SU-DHL-6 (cell line): ENCODE data around the gene DUS1L.
A peak's percentile ranks its signal among the peaks of the same experiment; 100 is the strongest.

ENCODE experiments used
- H2AFZ ChIP-seq: fragments of 200-600 bp; sonication (generic); 2 replicates; pipeline ENCODE4 v1.6.1; 2014; ENCODE audit warnings: low read depth, mild to moderate bottlenecking, moderate library complexity, mixed read lengths, antibody characterized with exemption, low read length; ENCODE audit not compliant: severe bottlenecking
- H3F3A ChIP-seq: fragments of 200-600 bp; shearing (Covaris generic); 2 replicates; pipeline ENCODE4 v1.6.0; 2016; ENCODE audit warnings: antibody characterized with exemption, mild to moderate bottlenecking; ENCODE audit not compliant: insufficient read depth
- H3K27ac ChIP-seq: fragments of 200-600 bp; sonication (generic); 2 replicates; pipeline ENCODE4 v1.5.1; 2016; ENCODE audit warnings: low read depth, mild to moderate bottlenecking, low read length, moderate library complexity, mixed read lengths
- H3K27me3 ChIP-seq: fragments of 200-600 bp; sonication (generic), shearing (Covaris generic); 2 replicates; pipeline ENCODE4 v1.6.0; 2014; ENCODE audit warnings: mild to moderate bottlenecking, low read length
- H3K36me3 ChIP-seq: fragments of 200-600 bp; sonication (generic); 2 replicates; pipeline ENCODE4 v1.6.1; 2014; ENCODE audit warnings: mild to moderate bottlenecking, low read length, mixed read lengths
- H3K4me2 ChIP-seq: fragments of 300-600, 200-600 bp; shearing (Covaris generic), sonication (generic); 2 replicates; pipeline ENCODE4 v1.6.0; 2014; ENCODE audit warnings: low read length, low read depth, mild to moderate bottlenecking; ENCODE audit not compliant: poor library complexity, severe bottlenecking
- H3K4me3 ChIP-seq: fragments of 200-600 bp; sonication (generic); 2 replicates; pipeline ENCODE4 v1.5.1; 2014; ENCODE audit warnings: antibody characterized with exemption, low read length, mild to moderate bottlenecking, mixed read lengths; ENCODE audit not compliant: insufficient read depth, poor library complexity, severe bottlenecking
- H3K79me2 ChIP-seq: fragments of 200-600 bp; sonication (generic); 2 replicates; pipeline ENCODE4 v1.6.1; 2014; ENCODE audit warnings: mild to moderate bottlenecking, low read length, moderate library complexity; ENCODE audit not compliant: insufficient read depth
- H3K9ac ChIP-seq: fragments of 200-600 bp; sonication (generic); 2 replicates; pipeline ENCODE4 v1.7.0; 2014; ENCODE audit warnings: mild to moderate bottlenecking, low read length
- H3K9me2 ChIP-seq: fragments of 200-600 bp; sonication (generic); replicated peaks from 2 replicates; pipeline ENCODE4 v1.6.1; 2014; ENCODE audit warnings: low read length; ENCODE audit not compliant: insufficient read depth
- H3K9me3 ChIP-seq: fragments of 200-600 bp; sonication (generic); 2 replicates; pipeline ENCODE4 v1.6.1; 2014; ENCODE audit warnings: low read length, mixed read lengths; ENCODE audit not compliant: insufficient read depth
- H4K20me1 ChIP-seq: fragments of 200-600 bp; sonication (generic); 2 replicates; pipeline ENCODE4 v1.6.1; 2014; ENCODE audit warnings: low read depth, mild to moderate bottlenecking, antibody characterized with exemption, low read length, moderate library complexity, mixed read lengths
- EZH2phosphoT487 ChIP-seq: fragments of 200-600 bp; sonication (generic), shearing (Covaris generic); conservative IDR thresholded peaks from 2 replicates; pipeline ENCODE4 v1.6.1; 2018; ENCODE audit warnings: mild to moderate bottlenecking, antibody characterized with exemption, low read length, moderate library complexity, mixed read lengths
- TF ChIP-seq, protein P1 (sequence below): fragments of 200-600 bp; sonication (generic); IDR thresholded peaks from one replicate; pipeline ENCODE4 v1.5.1; 2017; ENCODE audit warnings: antibody characterized with exemption, mild to moderate bottlenecking, low read length, moderate library complexity; ENCODE audit not compliant: insufficient read depth, poor library complexity, severe bottlenecking

Gene DUS1L

GRCh38 chr17:82031885-82032627 lies 33.5 kb downstream of the DUS1L start:
- no peak for TF ChIP-seq EZH2phosphoT487
- TF ChIP-seq, protein P1, sequence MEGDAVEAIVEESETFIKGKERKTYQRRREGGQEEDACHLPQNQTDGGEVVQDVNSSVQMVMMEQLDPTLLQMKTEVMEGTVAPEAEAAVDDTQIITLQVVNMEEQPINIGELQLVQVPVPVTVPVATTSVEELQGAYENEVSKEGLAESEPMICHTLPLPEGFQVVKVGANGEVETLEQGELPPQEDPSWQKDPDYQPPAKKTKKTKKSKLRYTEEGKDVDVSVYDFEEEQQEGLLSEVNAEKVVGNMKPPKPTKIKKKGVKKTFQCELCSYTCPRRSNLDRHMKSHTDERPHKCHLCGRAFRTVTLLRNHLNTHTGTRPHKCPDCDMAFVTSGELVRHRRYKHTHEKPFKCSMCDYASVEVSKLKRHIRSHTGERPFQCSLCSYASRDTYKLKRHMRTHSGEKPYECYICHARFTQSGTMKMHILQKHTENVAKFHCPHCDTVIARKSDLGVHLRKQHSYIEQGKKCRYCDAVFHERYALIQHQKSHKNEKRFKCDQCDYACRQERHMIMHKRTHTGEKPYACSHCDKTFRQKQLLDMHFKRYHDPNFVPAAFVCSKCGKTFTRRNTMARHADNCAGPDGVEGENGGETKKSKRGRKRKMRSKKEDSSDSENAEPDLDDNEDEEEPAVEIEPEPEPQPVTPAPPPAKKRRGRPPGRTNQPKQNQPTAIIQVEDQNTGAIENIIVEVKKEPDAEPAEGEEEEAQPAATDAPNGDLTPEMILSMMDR, result no peak
- Histone ChIP-seq H2AFZ (no peak overlapping the region), H3K9me2 (no peaks in the 10 kb centered on the region), H3K27me3 (no peaks in the 10 kb centered on the region), H3K4me3 (peak overlapping the region; percentile 31), H4K20me1 (peaks cover 4% of the 10 kb centered on the region; the same call in 1 of the 2 replicates), H3K9ac (peak overlapping the region; percentile 35; the same call in 1 of the 2 replicates), H3F3A (peaks cover 9% of the 10 kb centered on the region; the same call in 1 of the 2 replicates), H3K79me2 (peaks cover 10% of the 10 kb centered on the region), H3K36me3 (no peaks in the 10 kb centered on the region), H3K27ac (no peak overlapping the region), H3K4me2 (peak overlapping the region; percentile 37), H3K9me3 (no peaks in the 10 kb centered on the region)

GRCh38 chr17:82031303-82031884 lies 34.2 kb downstream of the DUS1L start, which contains the start of gene RAC3:
Gene RAC3 (plus strand): TSS chr17:82031678. CDS start chr17:82031762, 84 bp downstream.
- H3K27me3 ChIP-seq, result no peaks in the 10 kb centered on the region
- peaks cover 9% of the 10 kb centered on the region; the same call in 1 of the 2 replicates for H3F3A ChIP-seq
- H3K79me2 ChIP-seq, result peaks cover 4% of the 10 kb centered on the region
- peak within 1 kb of the TSS; percentile 53 for H3K4me3 ChIP-seq
- peak within 1 kb of the TSS; percentile 55 for H3K9ac ChIP-seq
- peak within 1 kb of the TSS; percentile 66 for H3K4me2 ChIP-seq
- H3K36me3 ChIP-seq, result no peaks in the 10 kb centered on the region
- H3K27ac ChIP-seq, result peak within 1 kb of the TSS; percentile 58
- H4K20me1 ChIP-seq, result no peaks in the 10 kb centered on the region
- no peaks in the 10 kb centered on the region for H3K9me3 ChIP-seq
- H2AFZ ChIP-seq, result peak within 1 kb of the TSS; percentile 61
- no peaks in the 10 kb centered on the region for H3K9me2 ChIP-seq
- no peak for TF ChIP-seq EZH2phosphoT487
- TF ChIP-seq, protein P1, result no peak

DNA sequence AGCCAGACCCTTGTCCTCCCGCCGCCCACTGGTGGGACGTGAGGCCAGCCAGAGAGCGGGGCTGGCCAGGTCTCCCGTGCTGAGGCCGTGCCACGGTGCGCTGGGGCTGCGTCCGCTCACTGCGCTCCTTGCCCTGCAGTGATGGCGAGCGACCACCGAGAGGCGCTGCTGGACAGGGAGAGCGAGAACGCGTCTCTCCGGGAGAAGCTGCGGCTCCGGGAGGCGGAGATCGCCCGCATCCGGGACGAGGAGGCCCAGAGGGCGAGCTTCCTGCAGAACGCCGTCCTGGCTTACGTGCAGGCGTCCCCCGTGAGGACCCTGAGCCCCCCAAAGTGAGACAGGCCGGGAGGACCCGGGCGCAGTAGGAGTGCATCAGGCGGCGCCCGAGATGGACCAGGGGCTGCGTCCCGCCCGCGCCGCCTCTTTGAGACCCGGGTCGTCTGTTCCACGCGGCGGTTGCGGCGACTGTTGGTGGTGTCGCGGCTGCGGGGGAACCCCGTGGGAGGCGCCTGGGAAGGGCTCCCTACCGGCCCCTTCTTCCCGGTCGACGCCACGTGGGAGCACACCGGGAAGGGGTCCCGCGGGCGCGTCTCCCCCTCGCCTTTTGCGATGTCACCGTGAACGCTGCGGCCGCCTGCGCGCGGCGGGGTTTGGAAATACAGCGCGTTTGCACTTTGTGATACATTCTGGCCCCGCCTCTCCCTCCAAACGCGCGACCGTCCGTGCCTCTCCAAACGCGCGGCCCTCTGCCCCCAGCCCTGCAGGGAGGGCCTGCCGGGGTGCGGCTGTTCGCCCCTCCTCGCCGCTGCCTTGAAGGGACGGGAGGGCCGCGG lies 34.9 kb downstream of the DUS1L start:
- Histone ChIP-seq H3K4me3 (peak overlapping the region; percentile 53), H3K79me2 (no peaks in the 10 kb centered on the region), H3K27me3 (no peaks in the 10 kb centered on the region), H4K20me1 (no peaks in the 10 kb centered on the region), H3K4me2 (peak overlapping the region; percentile 66), H3K9ac (peak overlapping the region; percentile 55), H3F3A (peaks cover 9% of the 10 kb centered on the region; the same call in 1 of the 2 replicates), H3K9me2 (no peaks in the 10 kb centered on the region), H3K27ac (peak overlapping the region; percentile 58), H3K9me3 (no peaks in the 10 kb centered on the region), H3K36me3 (no peaks in the 10 kb centered on the region), H2AFZ (peak overlapping the region; percentile 61)
- no peak for TF ChIP-seq EZH2phosphoT487
- TF ChIP-seq, protein P1, result peak; percentile 40
